Osteoblast (primary cell): ENCODE results near the gene ARRDC1. TPM values are rescaled to one million over a fixed set of nuclear protein-coding genes. Genes with fewer than 3 reads are reported as not detected.

Source experiments
- DNase-seq: peaks from one replicate; pipeline ENCODE4 v3.0.0; 2011; ENCODE audit warnings: low spot score, mixed read lengths; ENCODE audit not compliant: insufficient read length; ENCODE audit errors: missing footprints
- H2AFZ ChIP-seq: 2 replicates; pipeline ENCODE4 v1.6.0; 2011; ENCODE audit warnings: mild to moderate bottlenecking, low read length
- H3K27ac ChIP-seq: 2 replicates; pipeline ENCODE4 v1.5.1; 2011; ENCODE audit warnings: mild to moderate bottlenecking, low read depth, low read length, moderate library complexity
- H3K27me3 ChIP-seq: 2 replicates; pipeline ENCODE4 v1.6.0; 2012; ENCODE audit warnings: mild to moderate bottlenecking, control low read depth, inconsistent platforms, low read length, moderate library complexity; ENCODE audit not compliant: insufficient read depth
- H3K36me3 ChIP-seq: 2 replicates; pipeline ENCODE4 v1.5.1; 2011; ENCODE audit warnings: mild to moderate bottlenecking, low read length, control low read depth, moderate library complexity; ENCODE audit not compliant: insufficient read depth
- H3K4me1 ChIP-seq: 2 replicates; pipeline ENCODE4 v1.5.1; 2011; ENCODE audit warnings: mild to moderate bottlenecking, low read length, control low read depth, moderate library complexity; ENCODE audit not compliant: insufficient read depth
- H3K4me2 ChIP-seq: 2 replicates; pipeline ENCODE4 v1.6.0; 2011; ENCODE audit warnings: mild to moderate bottlenecking, low read length; ENCODE audit not compliant: insufficient read depth
- H3K4me3 ChIP-seq: fragments of 200-600 bp; sonication (generic); 3 replicates; pipeline ENCODE4 v1.5.1; 2012; ENCODE audit warnings: mild to moderate bottlenecking, low read length, inconsistent platforms; ENCODE audit not compliant: insufficient read depth
- H3K79me2 ChIP-seq: 2 replicates; pipeline ENCODE4 v1.6.0; 2012; ENCODE audit warnings: mild to moderate bottlenecking, low read length, control low read depth, inconsistent platforms; ENCODE audit not compliant: insufficient read depth
- H3K9me3 ChIP-seq: 2 replicates; pipeline ENCODE4 v1.5.1; 2011; ENCODE audit warnings: low read depth, low read length, control low read depth
- H4K20me1 ChIP-seq: 2 replicates; pipeline ENCODE4 v1.6.0; 2012; ENCODE audit warnings: mild to moderate bottlenecking, low read length, control low read depth; ENCODE audit not compliant: insufficient read depth
- CTCF ChIP-seq: IDR thresholded peaks from 2 replicates; pipeline ENCODE4 v1.5.1; 2011; ENCODE audit warnings: mild to moderate bottlenecking, low read depth, low read length, moderate library complexity; ENCODE audit errors: extremely low read depth
- total RNA-seq: library from RNA; depleted of rRNA; stranded (reverse); fragments of >200 nt; gene quantifications from 2 replicates; pipeline ENCODE4 v1.2.3, GENCODE V29; 2012

ARRDC1 gene
- total RNA-seq: 11.9 and 15.0 TPM in 2 replicates

- Histone ChIP-seq H3K4me2 (peak within 1 kb of the TSS; percentile 83), H4K20me1 (peaks cover 7% of the 10 kb centered on the region), H2AFZ (peak within 1 kb of the TSS; percentile 74), H3K9me3 (no peaks in the 10 kb centered on the region), H3K4me1 (peaks cover 9% of the 10 kb centered on the region), H3K36me3 (no peaks in the 10 kb centered on the region), H3K4me3 (peak within 1 kb of the TSS; percentile 77), H3K79me2 (peaks cover 9% of the 10 kb centered on the region), H3K27ac (no peak within 1 kb of the TSS), H3K27me3 (peaks cover 10% of the 10 kb centered on the region)
- peak; percentile 100 for DNase-seq
- no peak for TF ChIP-seq CTCF
These were observed at the start of gene ARRDC1 for GRCh38 chr9:137605121-137606004. Gene ARRDC1, plus strand, starts transcription at chr9:137605686. Its CDS starts 32 bp downstream, at chr9:137605718.

- Histone ChIP-seq H4K20me1 (peaks cover 5% of the 10 kb centered on the region), H3K79me2 (peaks cover 16% of the 10 kb centered on the region), H3K9me3 (no peaks in the 10 kb centered on the region), H3K27ac (no peak overlapping the region), H3K4me1 (peaks cover 6% of the 10 kb centered on the region), H2AFZ (no peak overlapping the region), H3K27me3 (no peaks in the 10 kb centered on the region), H3K36me3 (peaks cover 40% of the 10 kb centered on the region), H3K4me3 (no peak overlapping the region), H3K4me2 (no peak overlapping the region)
- peak; percentile 65 for DNase-seq
- TF ChIP-seq CTCF: no peak
These were observed 49.2 kb upstream of the ARRDC1 start for GRCh38 chr9:137556069-137556838.

GRCh38 chr9:137558127-137558526 lies 47.4 kb upstream of the ARRDC1 start:
- no peak overlapping the region for H3K4me2 ChIP-seq
- no peak for TF ChIP-seq CTCF
- no peaks in the 10 kb centered on the region for H4K20me1 ChIP-seq
- H3K4me1 ChIP-seq: no peaks in the 10 kb centered on the region
- peaks cover 43% of the 10 kb centered on the region for H3K36me3 ChIP-seq
- no peaks in the 10 kb centered on the region for H3K27me3 ChIP-seq
- no peak for DNase-seq
- no peak overlapping the region for H3K4me3 ChIP-seq
- H3K79me2 ChIP-seq: peaks cover 5% of the 10 kb centered on the region
- no peaks in the 10 kb centered on the region for H3K9me3 ChIP-seq
- H3K27ac ChIP-seq: no peak overlapping the region
- no peak overlapping the region for H2AFZ ChIP-seq

GRCh38 chr9:137564134-137564533 lies 41.4 kb upstream of the ARRDC1 start:
- H2AFZ ChIP-seq: no peak overlapping the region

More at GRCh38 chr9:137564134-137564533, 41.4 kb upstream of the ARRDC1 start:
- no peak overlapping the region for H3K4me3 ChIP-seq
- peaks cover 24% of the 10 kb centered on the region for H3K36me3 ChIP-seq
- H3K4me2 ChIP-seq: no peak overlapping the region
- H3K27ac ChIP-seq: no peak overlapping the region
- no peaks in the 10 kb centered on the region for H4K20me1 ChIP-seq
- no peaks in the 10 kb centered on the region for H3K9me3 ChIP-seq
- H3K79me2 ChIP-seq: peaks cover 3% of the 10 kb centered on the region
- no peak for DNase-seq
- no peak for TF ChIP-seq CTCF
- no peaks in the 10 kb centered on the region for H3K4me1 ChIP-seq
- no peaks in the 10 kb centered on the region for H3K27me3 ChIP-seq
